Endothelial cell of umbilical vein (primary cell): Measurements from ENCODE around the gene VPS9D1. TPM values are rescaled to one million over a fixed set of nuclear protein-coding genes. Genes with fewer than 3 reads are reported as not detected.

ENCODE experiments used
- BruUV-seq: library from RNA; stranded (reverse); fragments of 400-500 nt; replicated peaks from 2 replicates; lab custom pipeline; 2021; lab: Mats Ljungman, UMichigan
- CTCF ChIA-PET: fragments of 300-600, 350-600 bp; sonication (Branson Sonifier 250); formaldehyde crosslinking; loops from one replicate; lab custom pipeline; 2021; ENCODE audit warnings: antibody characterized with exemption, inconsistent platforms; lab: Charles Lee
- POLR2A ChIA-PET: fragments of 300-600, 350-600 bp; sonication (Branson Sonifier 250); formaldehyde crosslinking; loops from one replicate; lab custom pipeline; 2021; ENCODE audit warnings: antibody characterized with exemption, inconsistent platforms; lab: Charles Lee
- DNase-seq: peaks from one replicate; pipeline ENCODE4 v3.0.0-alpha.2; 2011; ENCODE audit warnings: low read depth, low spot score
- FAIRE-seq: peaks from 2 replicates; lab custom pipeline; 2011; peaks lifted over from hg19 to GRCh38; lab: Jason Lieb, UNC
- H2AFZ ChIP-seq: 2 replicates; pipeline ENCODE4 v1.6.0; 2012; ENCODE audit warnings: low read depth, low read length, control low read depth, inconsistent platforms
- H3K27ac ChIP-seq: 2 replicates; pipeline ENCODE4 v1.5.1; 2011; ENCODE audit warnings: low read depth, mild to moderate bottlenecking, control low read depth, low read length, moderate library complexity; ENCODE audit not compliant: insufficient read depth
- H3K27me3 ChIP-seq, 2 experiments: 2 replicates each; pipeline versions ENCODE4 v1.6.0 to v1.6.1; 2011; ENCODE audit warnings: low read length in 2 of 2, mixed read lengths in 1 of 2; ENCODE audit not compliant: control insufficient read depth in 2 of 2, insufficient read depth in 2 of 2
- H3K36me3 ChIP-seq, 2 experiments: 2 replicates in 1 of 2; 3 replicates in 1 of 2; pipeline ENCODE4 v1.5.1; 2011; ENCODE audit warnings: low read length in 2 of 2, mild to moderate bottlenecking in 1 of 2, moderate library complexity in 1 of 2; ENCODE audit not compliant: control insufficient read depth in 2 of 2, insufficient read depth in 2 of 2; ENCODE audit errors: extremely low read depth in 1 of 2
- H3K4me1 ChIP-seq: 3 replicates; pipeline ENCODE4 v1.5.1; 2011; ENCODE audit warnings: mild to moderate bottlenecking, low read length; ENCODE audit not compliant: control insufficient read depth, insufficient read depth; ENCODE audit errors: extremely low read depth
- H3K4me2 ChIP-seq: 2 replicates; pipeline ENCODE4 v1.6.1; 2011; ENCODE audit warnings: low read length, control low read depth, mixed read lengths; ENCODE audit not compliant: insufficient read depth
- H3K4me3 ChIP-seq, 3 experiments: fragments of 200-600 bp in 1 of 3; sonication (generic), shearing (Covaris generic) in 1 of 3; replicated peaks in 1 of 3; 2 replicates each; pipeline ENCODE4 v1.5.1; 2011 to 2016; ENCODE audit warnings: control low read depth in 3 of 3, low read length in 3 of 3, mild to moderate bottlenecking in 2 of 3, inconsistent platforms in 1 of 3, low read depth in 1 of 3, moderate library complexity in 1 of 3; ENCODE audit not compliant: insufficient read depth in 1 of 3
- H3K79me2 ChIP-seq: 2 replicates; pipeline ENCODE4 v1.6.0; 2012; ENCODE audit warnings: low read length, inconsistent platforms; ENCODE audit not compliant: control insufficient read depth, insufficient read depth
- H3K9ac ChIP-seq: replicated peaks from 2 replicates; pipeline ENCODE3; 2011; ENCODE audit warnings: low read length, control low read depth; ENCODE audit not compliant: insufficient read depth; ENCODE audit errors: extremely low read depth
- H3K9me1 ChIP-seq: replicated peaks from 3 replicates; pipeline ENCODE4 v1.6.0; 2011; ENCODE audit warnings: mild to moderate bottlenecking, low read length; ENCODE audit not compliant: control insufficient read depth, insufficient read depth; ENCODE audit errors: extremely low read depth
- H3K9me3 ChIP-seq: replicated peaks from 2 replicates; pipeline ENCODE4 v1.5.1; 2012; ENCODE audit warnings: low read length, inconsistent platforms; ENCODE audit not compliant: control insufficient read depth, insufficient read depth
- H4K20me1 ChIP-seq: replicated peaks from 2 replicates; pipeline ENCODE3; 2011; ENCODE audit warnings: mild to moderate bottlenecking, low read length; ENCODE audit not compliant: control insufficient read depth, insufficient read depth; ENCODE audit errors: extremely low read depth
- EZH2 ChIP-seq: IDR thresholded peaks from 2 replicates; pipeline ENCODE4 v1.6.1; 2012; ENCODE audit warnings: borderline replicate concordance, low read depth, mild to moderate bottlenecking, moderate library complexity, low read length, inconsistent platforms; ENCODE audit not compliant: severe bottlenecking
- FOS ChIP-seq: IDR thresholded peaks from 2 replicates; pipeline ENCODE4 v1.6.1; 2011; ENCODE audit warnings: mild to moderate bottlenecking, low read length, moderate library complexity, borderline replicate concordance; ENCODE audit not compliant: insufficient read depth
- GATA2 ChIP-seq: IDR thresholded peaks from 2 replicates; pipeline ENCODE4 v1.7.0; 2011; ENCODE audit warnings: low read depth, mild to moderate bottlenecking, moderate library complexity, mixed read lengths, low read length; ENCODE audit not compliant: insufficient read length, insufficient read depth
- JUN ChIP-seq: IDR thresholded peaks from 2 replicates; pipeline ENCODE4 v1.6.1; 2011; ENCODE audit warnings: borderline replicate concordance, low read depth; ENCODE audit not compliant: insufficient read length, insufficient read depth
- MYC ChIP-seq: IDR thresholded peaks from one replicate; pipeline ENCODE4 v1.6.1; 2011; ENCODE audit warnings: mild to moderate bottlenecking, low read depth, low read length
- POLR2A ChIP-seq: IDR thresholded peaks from 2 replicates; pipeline ENCODE4 v1.6.1; 2012; ENCODE audit warnings: low read depth, mild to moderate bottlenecking, control low read depth, low read length
- POLR2AphosphoS5 ChIP-seq: IDR thresholded peaks from 2 replicates; pipeline ENCODE4 v1.6.1; 2012; ENCODE audit warnings: low read depth, mild to moderate bottlenecking, control low read depth, low read length, moderate library complexity; ENCODE audit not compliant: insufficient read depth
- dilution Hi-C: fragments of 300-500 bp; cut with MboI; formaldehyde crosslinking; loops from one replicate; pipeline ENCODE4 v1.15.0; 2019; ENCODE audit warnings: low sequenced_read_pairs; ENCODE audit not compliant: extremely low pct_ligation_motif_present
- intact Hi-C: fragments of 100-400 bp; cut with micrococcal nuclease; formaldehyde crosslinking; loops from one replicate; pipeline ENCODE4 v1.10.0; 2022
- polyA plus RNA-seq, 4 experiments: library from polyadenylated mRNA; depleted of rRNA in 3 of 4; stranded (reverse) in 3 of 4; unstranded in 1 of 4; fragments of >200 nt; gene quantifications; 2 replicates each; pipeline versions ENCODE4 v1.2.1 to v1.2.3, GENCODE V29; 2011 to 2012; ENCODE audit warnings: missing spikeins in 1 of 4
- total RNA-seq: library from RNA; stranded (reverse); gene quantifications from 2 replicates; pipeline ENCODE4 v1.2.3, GENCODE V29; 2021
- TF ChIP-seq, protein P1 (sequence below): IDR thresholded peaks from 2 replicates; pipeline ENCODE4 v1.6.1; 2011; ENCODE audit not compliant: insufficient read depth, insufficient read length
- TF ChIP-seq, protein P2 (sequence below), 2 donors: IDR thresholded peaks; 1 replicate in 1 of 2; 2 replicates in 1 of 2; pipeline ENCODE4 v1.5.1; 2011; ENCODE audit warnings: low read length in 2 of 2, mild to moderate bottlenecking in 2 of 2, moderate library complexity in 2 of 2, control low read depth in 1 of 2, inconsistent platforms in 1 of 2, low read depth in 1 of 2; ENCODE audit not compliant: insufficient read depth in 1 of 2; ENCODE audit errors: extremely low read depth in 1 of 2

VPS9D1 gene
- total and polyA plus RNA-seq, 2 donors (not counting 3 experiments of a cell fraction or from before 2014, with no cell fraction given): 15.5 to 17.3 TPM

DNA sequence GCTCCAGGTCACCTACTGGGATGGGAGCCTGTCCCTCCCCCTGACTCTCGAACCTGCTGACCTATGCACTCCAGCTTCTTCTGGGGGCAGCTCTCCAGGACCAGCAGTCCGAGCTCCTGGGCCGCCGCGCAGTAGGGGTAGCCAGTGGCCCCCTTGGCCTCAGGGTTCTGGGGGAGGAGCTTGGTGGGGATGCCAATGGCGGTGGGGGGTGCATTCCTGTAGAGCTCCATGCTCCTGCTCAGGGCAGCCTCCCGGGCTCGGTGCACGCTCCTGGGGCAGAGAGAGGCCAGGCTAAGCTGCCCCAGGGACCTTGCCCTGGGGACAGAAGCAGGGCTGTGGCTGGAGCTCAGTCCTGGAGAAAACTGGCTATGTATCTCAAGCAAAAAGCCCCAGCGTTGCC is 11.5 kb downstream of the VPS9D1 start:
- intact Hi-C loops: no loop called here
- H3K36me3 ChIP-seq: no peaks in the 10 kb centered on the region
- H2AFZ ChIP-seq: no peak overlapping the region
- DNase-seq (no peak), FAIRE-seq (no peak)
- H3K79me2 ChIP-seq: peaks cover 12% of the 10 kb centered on the region
- H3K4me1 ChIP-seq: peaks cover 9% of the 10 kb centered on the region
- TF ChIP-seq GATA2 (no peak), POLR2A (no peak), MYC (no peak)
- no peaks in the 10 kb centered on the region for H3K9me1 ChIP-seq
- H4K20me1 ChIP-seq: no peaks in the 10 kb centered on the region
- H3K27me3 ChIP-seq: no peaks in the 10 kb centered on the region
- BruUV-seq: no TSS peak
- dilution Hi-C loops: no loop called here
- H3K9ac ChIP-seq: no peak overlapping the region
- no peaks in the 10 kb centered on the region for H3K9me3 ChIP-seq
- no peak overlapping the region for H3K4me2 ChIP-seq
- POLR2A ChIA-PET: no interaction called here
- no peak overlapping the region for H3K4me3 ChIP-seq
- CTCF ChIA-PET: interaction anchor here (1.1 to 2.6 kb wide), 3 partner anchors 9 to 210 kb away, joined by 3 to 13 read pairs (median 3); partner anchors contain the start of genes MC1R and TCF25
- no peak overlapping the region for H3K27ac ChIP-seq

DNA sequence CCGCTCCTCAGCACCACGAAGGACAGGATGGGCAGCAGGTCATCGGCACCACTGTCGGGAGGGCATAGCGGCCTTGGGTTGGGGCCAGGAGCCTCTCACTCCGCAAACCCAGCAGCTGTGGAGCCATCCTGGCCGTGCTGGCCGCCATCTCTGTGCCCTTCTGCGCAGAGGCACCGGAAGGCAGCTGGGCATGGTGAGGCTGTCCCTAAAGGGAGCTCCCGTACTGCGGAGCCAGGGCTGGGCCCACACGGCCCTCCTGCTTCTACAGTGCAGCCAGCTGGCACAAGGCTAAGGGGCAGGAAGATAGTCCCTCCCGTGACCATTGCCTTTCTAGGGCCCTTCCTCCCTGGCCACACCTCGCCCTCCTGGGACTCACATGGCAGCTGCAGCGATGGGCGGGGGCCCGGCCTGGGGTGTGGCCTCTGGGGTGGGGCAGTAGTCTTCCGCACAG is 12.2 kb downstream of the VPS9D1 start:
- H3K36me3 ChIP-seq: no peaks in the 10 kb centered on the region
- no peak overlapping the region for H2AFZ ChIP-seq
- intact Hi-C loops (no loop called here), dilution Hi-C loops (no loop called here)
- FAIRE-seq (no peak), DNase-seq (no peak)
- H3K4me1 ChIP-seq: peaks cover 9% of the 10 kb centered on the region
- H3K9me3 ChIP-seq: no peaks in the 10 kb centered on the region
- ChIA-PET CTCF (interaction anchor here (1.3 to 6.4 kb wide), 3 partner anchors 8 to 210 kb away, joined by 3 to 90 read pairs (median 13); partner anchors contain the start of gene MC1R), POLR2A (interaction anchor here (0.5 kb wide), 1 partner anchor 20 kb away, joined by 3 read pairs; no protein-coding TSS in a partner anchor)
- H3K27ac ChIP-seq: no peak overlapping the region
- TF ChIP-seq MYC (no peak), POLR2AphosphoS5 (no peak), EZH2 (no peak), POLR2A (no peak), GATA2 (no peak), JUN (no peak), FOS (no peak)
- TF ChIP-seq, protein P1, sequence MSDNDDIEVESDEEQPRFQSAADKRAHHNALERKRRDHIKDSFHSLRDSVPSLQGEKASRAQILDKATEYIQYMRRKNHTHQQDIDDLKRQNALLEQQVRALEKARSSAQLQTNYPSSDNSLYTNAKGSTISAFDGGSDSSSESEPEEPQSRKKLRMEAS: no peak
- TF ChIP-seq, protein P2, sequence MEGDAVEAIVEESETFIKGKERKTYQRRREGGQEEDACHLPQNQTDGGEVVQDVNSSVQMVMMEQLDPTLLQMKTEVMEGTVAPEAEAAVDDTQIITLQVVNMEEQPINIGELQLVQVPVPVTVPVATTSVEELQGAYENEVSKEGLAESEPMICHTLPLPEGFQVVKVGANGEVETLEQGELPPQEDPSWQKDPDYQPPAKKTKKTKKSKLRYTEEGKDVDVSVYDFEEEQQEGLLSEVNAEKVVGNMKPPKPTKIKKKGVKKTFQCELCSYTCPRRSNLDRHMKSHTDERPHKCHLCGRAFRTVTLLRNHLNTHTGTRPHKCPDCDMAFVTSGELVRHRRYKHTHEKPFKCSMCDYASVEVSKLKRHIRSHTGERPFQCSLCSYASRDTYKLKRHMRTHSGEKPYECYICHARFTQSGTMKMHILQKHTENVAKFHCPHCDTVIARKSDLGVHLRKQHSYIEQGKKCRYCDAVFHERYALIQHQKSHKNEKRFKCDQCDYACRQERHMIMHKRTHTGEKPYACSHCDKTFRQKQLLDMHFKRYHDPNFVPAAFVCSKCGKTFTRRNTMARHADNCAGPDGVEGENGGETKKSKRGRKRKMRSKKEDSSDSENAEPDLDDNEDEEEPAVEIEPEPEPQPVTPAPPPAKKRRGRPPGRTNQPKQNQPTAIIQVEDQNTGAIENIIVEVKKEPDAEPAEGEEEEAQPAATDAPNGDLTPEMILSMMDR (IDR thresholded peaks at IDR 0.05; ENCODE audit: extremely low read depth in 1 of 2, insufficient read depth in 1 of 2, low read depth in 1 of 2, low read length in 2 of 2): no peak
- no peak overlapping the region for H3K4me2 ChIP-seq
- no peaks in the 10 kb centered on the region for H3K27me3 ChIP-seq
- no peaks in the 10 kb centered on the region for H4K20me1 ChIP-seq
- H3K4me3 ChIP-seq: no peak overlapping the region
- no peak overlapping the region for H3K9ac ChIP-seq
- H3K9me1 ChIP-seq: no peaks in the 10 kb centered on the region
- peaks cover 12% of the 10 kb centered on the region for H3K79me2 ChIP-seq
- no TSS peak for BruUV-seq
